H1 (cell line): Measurements from ENCODE around the gene VRK2. TPM values are rescaled to one million over a fixed set of nuclear protein-coding genes. Genes with fewer than 3 reads are reported as not detected.

Source experiments
- CEBPB ChIP-seq: IDR thresholded peaks from 2 replicates; pipeline ENCODE4 v1.6.1; 2012; ENCODE audit warnings: low read depth, low read length
- CTBP2 ChIP-seq: IDR thresholded peaks from 2 replicates; pipeline ENCODE4 v1.7.0; 2011; ENCODE audit warnings: borderline replicate concordance, mild to moderate bottlenecking, moderate library complexity, mixed read lengths, low read length; ENCODE audit not compliant: insufficient read depth, insufficient read length
- GTF2F1 ChIP-seq: IDR thresholded peaks from 2 replicates; pipeline ENCODE4 v1.6.1; 2012; ENCODE audit warnings: low read depth, low read length, improper control_type of control experiment, borderline replicate concordance
- KDM1A ChIP-seq: fragments of 200-600, 300-600 bp; sonication (generic); IDR thresholded peaks from 2 replicates; pipeline ENCODE4 v1.7.1; 2016; ENCODE audit warnings: mild to moderate bottlenecking, low read length, borderline replicate concordance
- NRF1 ChIP-seq: IDR thresholded peaks from 2 replicates; pipeline ENCODE4 v1.6.1; 2011; ENCODE audit warnings: mild to moderate bottlenecking, low read depth, low read length, improper control_type of control experiment
- SIRT6 ChIP-seq: IDR thresholded peaks from one replicate; pipeline ENCODE4 v1.7.1; 2012; ENCODE audit warnings: low read length, inconsistent platforms
- TAF7 ChIP-seq: optimal IDR thresholded peaks from 2 replicates; pipeline ENCODE3; 2011; ENCODE audit warnings: low read depth, mild to moderate bottlenecking, inconsistent platforms, low read length, moderate library complexity, borderline replicate concordance
- YY1 ChIP-seq: IDR thresholded peaks from 2 replicates; pipeline ENCODE4 v1.6.1; 2011; ENCODE audit warnings: low read depth, mild to moderate bottlenecking, low read length
- polyA plus RNA-seq, 7 experiments: library from polyadenylated mRNA; depleted of rRNA in 3 of 7; stranded (reverse) in 5 of 7; unstranded in 2 of 7; fragments of >200 nt in 5 of 7; fragments of 200-250 nt in 2 of 7; gene quantifications; 1 replicate in 5 of 7; 2 replicates in 1 of 7; 4 replicates in 1 of 7; pipeline versions ENCODE4 v1.2.1 to v1.2.3, GENCODE V29; 2011 to 2013; ENCODE audit warnings: missing spikeins in 2 of 7, mixed read lengths in 2 of 7
- total RNA-seq: library from RNA; stranded (reverse); fragmentation: NEBNext Ultra II Directional; extraction: Animal tissue kit (Norgen Biotek cat#: 25700); gene quantifications from 2 replicates; pipeline ENCODE4 v1.2.1, GENCODE V29; 2021

Gene VRK2
- total and polyA plus RNA-seq, 2 of the 8 experiments (the other 6 are each of a cell fraction or from before 2014, with no cell fraction given): 7.6 to 27.8 TPM

DNA sequence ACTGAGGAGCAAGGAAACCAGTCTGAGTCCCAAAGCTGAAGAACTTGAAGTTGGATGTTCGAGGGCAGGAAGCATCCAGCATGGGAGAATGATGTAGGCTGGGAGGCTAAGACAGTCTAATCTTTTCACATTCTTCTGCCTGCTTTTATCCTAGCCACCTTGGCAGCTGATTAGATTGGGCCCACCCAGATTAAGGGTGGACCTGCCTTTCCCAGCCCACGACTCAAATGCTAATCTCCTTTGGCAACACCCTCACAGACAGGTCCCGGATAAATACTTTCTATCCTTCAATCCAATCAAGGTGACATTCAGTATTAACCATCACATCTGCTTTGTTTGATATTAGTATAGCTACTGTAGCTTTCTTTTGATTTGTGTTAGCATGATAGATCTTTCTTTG, 27.1 kb downstream of the VRK2 start (continued):
- TF ChIP-seq GTF2F1 (no peak), KDM1A (no peak), CEBPB (no peak), CTBP2 (no peak), NRF1 (no peak), TAF7 (no peak), YY1 (no peak), SIRT6 (no peak)
